H4 (cell line): ENCODE measurements around the gene BICRAL. TPM values are rescaled to one million over a fixed set of nuclear protein-coding genes. Genes with fewer than 3 reads are reported as not detected.
"Not testable (repeated sequence)": the region's sequence is repeated elsewhere in the genome, so short reads cannot be mapped to it uniquely, and the experiment has no call there.

Experiments used
- DNase-seq: peaks from one replicate; pipeline ENCODE4 v3.0.0-alpha.2; 2015; ENCODE audit warnings: low spot score
- total RNA-seq: library from RNA; depleted of rRNA; stranded (reverse); fragments of >200 nt; shearing (Covaris generic); gene quantifications from 2 replicates; pipeline ENCODE4 v1.2.3, GENCODE V29; 2014; rRNA removed

The BICRAL gene
- total RNA-seq = 2.3 and 3.4 TPM in 2 replicates

- peak; percentile 90 for DNase-seq
Measured at GRCh38 chr6:42781796-42782688, at the start of gene BICRAL. TSS of gene BICRAL (plus strand) at chr6:42782052. CDS start at chr6:42822023, 39,971 bp downstream.

GRCh38 chr6:42733867-42734481 is 47.9 kb upstream of the BICRAL start:
- DNase-seq = not testable (repeated sequence)

- no peak for DNase-seq
Measured at GRCh38 chr6:42735976-42736375, 45.9 kb upstream of the BICRAL start.

- DNase-seq = no peak
Measured at GRCh38 chr6:42740725-42741124, 41.1 kb upstream of the BICRAL start.

- DNase-seq = no peak
Measured at GRCh38 chr6:42742116-42742894, 39.5 kb upstream of the BICRAL start.

- no peak for DNase-seq
Measured at GRCh38 chr6:42744351-42744893, 37.4 kb upstream of the BICRAL start.

GRCh38 chr6:42745083-42745639 is 36.7 kb upstream of the BICRAL start:
- no peak for DNase-seq

GRCh38 chr6:42745640-42746462 is 36.0 kb upstream of the BICRAL start, which contains the start of gene TBCC:
TSS of gene TBCC (minus strand) at chr6:42746103. CDS start at chr6:42746073, 30 bp downstream.
- DNase-seq = peak; percentile 99

GRCh38 chr6:42746463-42747391 is 35.1 kb upstream of the BICRAL start:
- peak; percentile 95 for DNase-seq

- DNase-seq = no peak
Measured at GRCh38 chr6:42748203-42748898, 33.5 kb upstream of the BICRAL start.

- no peak for DNase-seq
Measured at GRCh38 chr6:42751055-42751454, 30.8 kb upstream of the BICRAL start.

GRCh38 chr6:42754759-42755158 is 27.1 kb upstream of the BICRAL start:
- no peak for DNase-seq

- no peak for DNase-seq
Measured at GRCh38 chr6:42756722-42757121, 25.1 kb upstream of the BICRAL start.

GRCh38 chr6:42758756-42759430 is 23.0 kb upstream of the BICRAL start:
- DNase-seq = no peak

- no peak for DNase-seq
Measured at GRCh38 chr6:42761287-42762067, 20.4 kb upstream of the BICRAL start.

- DNase-seq = no peak
Measured at GRCh38 chr6:42762426-42762859, 19.4 kb upstream of the BICRAL start.

- DNase-seq = no peak
Measured at GRCh38 chr6:42762950-42763349, 18.9 kb upstream of the BICRAL start.
